Mesodermal cell (in vitro differentiated cells): ENCODE measurements around the gene TUSC2.
A peak's percentile ranks its signal among the peaks of the same experiment; 100 is the strongest.

ENCODE experiments used
- H3K27ac ChIP-seq: 2 replicates; pipeline ENCODE4 v1.7.0; 2013; ENCODE audit warnings: mild to moderate bottlenecking, low read depth, low read length, moderate library complexity; ENCODE audit not compliant: severe bottlenecking
- H3K36me3 ChIP-seq: 2 replicates; pipeline ENCODE4 v1.7.1; 2013; ENCODE audit warnings: mild to moderate bottlenecking, low read length, moderate library complexity; ENCODE audit not compliant: control insufficient read depth, insufficient read depth
- H3K4me1 ChIP-seq: one replicate; pipeline ENCODE4 v1.7.1; 2013; ENCODE audit warnings: mild to moderate bottlenecking, low read length; ENCODE audit not compliant: insufficient read depth, control insufficient read depth, poor library complexity, severe bottlenecking
- H3K4me3 ChIP-seq: 2 replicates; pipeline ENCODE4 v1.7.0; 2013; ENCODE audit warnings: low read length, control low read depth, mild to moderate bottlenecking; ENCODE audit not compliant: insufficient read depth, poor library complexity, severe bottlenecking; ENCODE audit errors: extremely low read depth
- H3K9me3 ChIP-seq: 2 replicates; pipeline ENCODE4 v1.7.1; 2013; ENCODE audit warnings: mild to moderate bottlenecking, low read length, moderate library complexity; ENCODE audit not compliant: control insufficient read depth
- WGBS, 2 experiments: methylation state at CpG; one replicate each; pipeline ENCODE4 v1.1.5; 2013; ENCODE audit warnings: missing lambda C conversion rate in 2 of 2; ENCODE audit not compliant: insufficient coverage in 2 of 2; 5-methylcytosine and 5-hydroxymethylcytosine counted together

Gene TUSC2

GRCh38 chr3:50353245-50354004 is 25.4 kb upstream of the TUSC2 start:
- H3K27ac ChIP-seq = no peak overlapping the region
- 90 to 92% methylated on average over 11 to 12 of the region's 12 CpGs for WGBS, 2 experiments
- peaks cover 21% of the 10 kb centered on the region for H3K4me1 ChIP-seq
- peaks cover 57% of the 10 kb centered on the region for H3K36me3 ChIP-seq
- H3K9me3 ChIP-seq = no peaks in the 10 kb centered on the region
- H3K4me3 ChIP-seq = no peak overlapping the region

GRCh38 chr3:50352781-50353180 is 24.8 kb upstream of the TUSC2 start:
- peaks cover 14% of the 10 kb centered on the region for H3K4me1 ChIP-seq
- WGBS, 2 experiments = 43 to 88% methylated on average over 1 of the region's 2 CpGs
- H3K9me3 ChIP-seq = no peaks in the 10 kb centered on the region
- peaks cover 58% of the 10 kb centered on the region for H3K36me3 ChIP-seq
- no peak overlapping the region for H3K4me3 ChIP-seq
- no peak overlapping the region for H3K27ac ChIP-seq

GRCh38 chr3:50351323-50351697 is 23.3 kb upstream of the TUSC2 start:
- 78 to 83% methylated on average over 9 to 11 of the region's 11 CpGs for WGBS, 2 experiments
- Histone ChIP-seq H3K4me3 (peak overlapping the region; percentile 71), H3K36me3 (peaks cover 46% of the 10 kb centered on the region)

GRCh38 chr3:50350527-50351322 is 22.7 kb upstream of the TUSC2 start, which contains the start of the genes CYB561D2 and NPRL2:
Gene CYB561D2, plus strand, starts transcription at chr3:50350862. Its CDS starts 572 bp downstream, at chr3:50351434.
Gene NPRL2, minus strand, starts transcription at chr3:50350775. Its CDS starts 123 bp downstream, at chr3:50350652.
- Histone ChIP-seq H3K27ac (peak within 1 kb of the TSS; percentile 75), H3K4me3 (peak within 1 kb of the TSS; percentile 71), H3K4me1 (no peaks in the 10 kb centered on the region), H3K9me3 (no peaks in the 10 kb centered on the region), H3K36me3 (peaks cover 41% of the 10 kb centered on the region)
- WGBS, 2 experiments = 3% methylated on average over 64 of the region's 64 CpGs

More at GRCh38 chr3:50351323-50351697, 23.3 kb upstream of the TUSC2 start:
- Histone ChIP-seq H3K4me1 (no peaks in the 10 kb centered on the region), H3K9me3 (no peaks in the 10 kb centered on the region), H3K27ac (no peak overlapping the region)

- H3K27ac ChIP-seq = no peak overlapping the region
- peak overlapping the region; percentile 71 for H3K4me3 ChIP-seq
- H3K36me3 ChIP-seq = peaks cover 35% of the 10 kb centered on the region
- peaks cover 3% of the 10 kb centered on the region for H3K4me1 ChIP-seq
- no peaks in the 10 kb centered on the region for H3K9me3 ChIP-seq
- 57 to 59% methylated on average over 7 of the region's 7 CpGs for WGBS, 2 experiments
These were observed 22.1 kb upstream of the TUSC2 start for GRCh38 chr3:50350213-50350526.

GRCh38 chr3:50347187-50347813 is 19.3 kb upstream of the TUSC2 start:
- no peak overlapping the region for H3K27ac ChIP-seq
- 68 to 88% methylated on average over 4 to 5 of the region's 14 CpGs for WGBS, 2 experiments
- H3K9me3 ChIP-seq = no peaks in the 10 kb centered on the region
- peaks cover 6% of the 10 kb centered on the region for H3K4me1 ChIP-seq
- H3K4me3 ChIP-seq = no peak overlapping the region
- H3K36me3 ChIP-seq = peaks cover 13% of the 10 kb centered on the region

GRCh38 chr3:50345586-50346234 is 17.7 kb upstream of the TUSC2 start, which contains the start of gene ZMYND10:
Gene ZMYND10, minus strand, starts transcription at chr3:50345732. Its CDS starts 153 bp downstream, at chr3:50345579.
- peaks cover 6% of the 10 kb centered on the region for H3K4me1 ChIP-seq
- H3K27ac ChIP-seq = no peak within 1 kb of the TSS
- WGBS, 2 experiments = 13 to 14% methylated on average over 44 to 45 of the region's 45 CpGs
- no peaks in the 10 kb centered on the region for H3K9me3 ChIP-seq
- H3K4me3 ChIP-seq = peak within 1 kb of the TSS; percentile 31
- peaks cover 13% of the 10 kb centered on the region for H3K36me3 ChIP-seq

- 57 to 76% methylated on average over 8 of the region's 8 CpGs for WGBS, 2 experiments
- Histone ChIP-seq H3K36me3 (peaks cover 13% of the 10 kb centered on the region), H3K4me3 (peak overlapping the region; percentile 31), H3K27ac (no peak overlapping the region), H3K9me3 (no peaks in the 10 kb centered on the region), H3K4me1 (peaks cover 6% of the 10 kb centered on the region)
These were observed 17.0 kb upstream of the TUSC2 start for GRCh38 chr3:50345008-50345407.

GRCh38 chr3:50342813-50343633 is 15.0 kb upstream of the TUSC2 start:
- H3K36me3 ChIP-seq = peaks cover 3% of the 10 kb centered on the region
- H3K4me3 ChIP-seq = no peak overlapping the region
- 69 to 85% methylated on average over 8 to 10 of the region's 13 CpGs for WGBS, 2 experiments

More at GRCh38 chr3:50342813-50343633, 15.0 kb upstream of the TUSC2 start:
- H3K27ac ChIP-seq = no peak overlapping the region
- peaks cover 6% of the 10 kb centered on the region for H3K4me1 ChIP-seq
- H3K9me3 ChIP-seq = no peaks in the 10 kb centered on the region
